Stimulated activated CD4-positive, alpha-beta T cell treated with anti-CD3 and anti-CD28 coated beads, TNF-alpha, amount 100 ng/mL, for 4 hours (primary cell): Measurements from ENCODE around the gene ARHGAP18.

Experiments used
- DNase-seq, 3 experiments: peaks; one replicate each; pipeline ENCODE4 v3.0.0-alpha.2; 2020; ENCODE audit warnings: low read depth in 3 of 3

ARHGAP18 gene

DNA sequence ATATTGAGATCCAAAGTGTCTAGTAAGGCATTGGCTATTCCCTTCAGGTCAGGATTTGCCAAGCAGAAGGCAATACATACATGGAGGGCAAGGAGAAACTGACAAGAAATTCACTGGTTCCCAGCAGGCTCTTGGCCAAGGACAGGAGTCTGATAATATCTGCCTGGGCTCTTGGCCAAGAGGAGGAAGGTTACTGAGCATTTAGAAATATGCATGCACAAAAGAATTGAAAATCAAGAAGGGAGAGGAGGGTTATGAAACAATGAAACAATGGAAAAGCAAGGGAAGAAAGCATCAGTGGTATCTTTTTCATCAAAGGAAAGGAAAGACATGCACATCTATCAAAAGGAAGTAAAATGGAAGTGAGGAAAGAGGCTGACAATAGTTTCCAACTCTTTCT lies 42.4 kb downstream of the ARHGAP18 start:
- DNase-seq, result no peak

DNA sequence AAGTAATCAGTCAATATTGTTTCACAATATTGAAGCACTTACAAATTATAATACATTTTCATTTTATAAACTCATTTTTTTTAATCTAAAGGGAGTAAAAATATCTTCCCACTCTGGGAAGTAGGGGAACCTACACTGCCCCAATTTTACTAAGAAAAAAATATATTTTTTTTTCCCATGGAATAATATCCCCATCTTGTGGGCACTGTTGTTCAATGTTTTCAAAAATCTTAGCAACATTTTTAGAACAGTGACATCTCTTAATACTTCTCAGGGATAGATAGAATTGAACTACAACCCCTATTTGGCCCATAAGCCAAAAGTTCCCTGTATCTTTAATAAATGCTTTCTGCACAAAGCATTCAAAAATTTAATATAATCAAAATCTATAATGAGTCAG lies 42.9 kb downstream of the ARHGAP18 start:
- DNase-seq, result no peak

DNA sequence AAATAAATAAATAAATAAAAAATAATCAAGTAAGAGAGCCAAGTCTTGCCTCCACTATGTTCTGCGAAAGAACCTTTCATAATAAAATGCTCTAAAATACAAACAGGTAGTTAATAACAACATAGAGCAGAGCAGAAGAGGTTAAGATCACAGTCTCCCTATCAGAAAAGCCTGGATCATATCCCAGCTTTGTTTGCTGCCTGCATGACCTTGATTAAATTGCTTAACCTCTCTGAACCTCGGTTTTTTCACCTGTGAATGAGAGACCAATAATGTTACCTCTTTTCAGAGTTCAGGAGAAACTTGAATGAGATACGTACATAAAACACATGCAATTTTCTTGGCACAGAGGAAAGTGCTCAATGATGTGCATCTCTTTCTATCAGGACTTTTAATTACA lies 44.4 kb downstream of the ARHGAP18 start:
- no peak for DNase-seq

GRCh38 chr6:129663531-129663930 lies 46.4 kb downstream of the ARHGAP18 start:
- no peak for DNase-seq

GRCh38 chr6:129662980-129663431 lies 47.0 kb downstream of the ARHGAP18 start:
- DNase-seq, result no peak

DNA sequence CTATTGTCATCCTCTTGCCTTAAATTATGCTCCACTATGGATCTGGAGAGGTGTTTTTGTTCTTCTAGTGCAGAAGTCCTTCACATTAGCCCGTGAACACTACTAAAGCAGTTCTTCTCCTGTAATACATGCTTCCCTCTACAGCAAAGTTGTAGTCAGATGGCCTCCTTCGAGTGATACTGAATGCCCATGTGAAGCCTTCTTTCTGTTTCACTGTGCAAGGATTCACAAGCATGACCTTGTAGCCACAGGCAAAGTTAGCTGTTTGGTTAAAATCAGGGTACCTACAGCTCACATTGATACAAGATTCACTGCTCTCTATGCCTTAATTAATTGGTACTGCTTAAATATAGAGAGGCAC lies 47.6 kb downstream of the ARHGAP18 start:
- no peak for DNase-seq

DNA sequence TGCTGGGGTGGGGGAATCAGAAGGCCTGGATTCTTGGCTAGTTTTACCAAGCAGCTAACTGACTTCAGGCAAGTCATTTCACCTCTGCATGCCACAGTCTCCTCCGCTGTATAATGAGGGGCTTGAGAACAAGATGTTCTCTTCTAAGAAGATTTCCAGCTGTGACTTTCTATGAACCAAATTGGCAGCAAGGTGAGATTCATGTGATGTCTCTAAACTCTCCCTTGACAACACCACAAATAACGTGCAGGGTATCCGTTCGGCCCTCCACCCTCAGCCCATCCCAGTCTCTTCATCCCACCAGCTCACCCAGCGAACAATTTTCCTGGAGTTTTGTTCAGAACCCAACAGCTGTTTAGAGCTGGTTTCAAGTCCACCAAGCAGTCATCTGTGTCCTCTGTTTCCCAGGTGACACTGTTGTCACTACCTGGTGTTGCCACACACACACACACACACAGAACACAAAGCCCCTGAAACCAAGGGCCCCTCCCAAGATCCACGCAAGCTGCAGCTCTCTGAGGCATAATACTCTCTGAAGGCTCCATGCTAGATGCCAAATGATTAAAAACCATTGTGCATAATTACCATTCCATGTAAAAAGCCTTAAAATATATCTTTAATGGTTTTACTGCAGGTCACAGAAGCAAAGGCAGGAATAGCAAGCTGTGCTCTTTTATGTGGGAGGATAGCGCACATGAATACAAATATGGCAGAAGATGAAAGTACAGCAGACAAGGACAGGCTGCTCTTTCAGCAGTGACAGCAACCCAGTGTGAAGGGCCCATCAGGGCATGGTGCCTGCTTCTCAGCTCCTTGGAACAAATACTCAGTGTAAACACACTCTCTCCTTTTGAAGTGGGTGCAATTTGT lies 48.2 kb downstream of the ARHGAP18 start:
- DNase-seq, result no peak

DNA sequence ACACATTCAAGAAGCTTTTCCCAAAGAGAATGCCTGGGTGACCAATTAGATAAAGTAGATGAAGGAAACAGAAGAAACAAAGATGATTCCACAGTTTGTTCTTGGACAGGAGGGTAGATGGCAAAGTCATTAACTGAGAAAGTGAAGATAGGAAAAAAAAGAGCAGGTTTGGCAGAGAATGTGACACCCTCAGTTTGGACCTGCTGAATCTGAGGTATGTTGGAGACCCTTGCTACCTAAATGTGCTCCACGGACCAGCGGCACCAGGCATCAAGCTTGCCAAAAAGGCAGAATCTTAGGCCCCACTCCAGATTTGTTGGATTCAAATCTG lies 49.7 kb downstream of the ARHGAP18 start:
- DNase-seq, result no peak

GRCh38 chr6:129659590-129660345 lies 50.2 kb downstream of the ARHGAP18 start:
- no peak for DNase-seq

DNA sequence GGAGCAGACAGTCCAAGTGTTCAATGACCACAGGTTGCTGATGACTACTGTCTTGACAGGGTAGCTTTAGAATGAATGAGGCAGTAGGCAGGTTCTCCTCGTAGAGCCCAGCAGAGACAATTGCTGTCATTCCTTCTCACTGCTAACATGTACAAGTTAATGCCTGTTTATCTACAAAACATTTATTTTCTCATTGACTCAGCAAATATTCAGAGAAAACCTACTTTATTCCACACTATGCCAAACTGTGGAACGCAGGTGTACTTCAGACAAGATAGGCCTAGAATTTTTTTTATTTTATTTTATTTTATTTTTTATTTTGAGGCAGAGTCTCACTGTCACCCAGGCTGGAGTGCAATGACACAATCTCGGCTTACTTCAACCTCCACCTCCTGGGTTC lies 50.8 kb downstream of the ARHGAP18 start:
- DNase-seq, result no peak

- no peak for DNase-seq
These were observed 52.5 kb downstream of the ARHGAP18 start for GRCh38 chr6:129657483-129657882.

DNA sequence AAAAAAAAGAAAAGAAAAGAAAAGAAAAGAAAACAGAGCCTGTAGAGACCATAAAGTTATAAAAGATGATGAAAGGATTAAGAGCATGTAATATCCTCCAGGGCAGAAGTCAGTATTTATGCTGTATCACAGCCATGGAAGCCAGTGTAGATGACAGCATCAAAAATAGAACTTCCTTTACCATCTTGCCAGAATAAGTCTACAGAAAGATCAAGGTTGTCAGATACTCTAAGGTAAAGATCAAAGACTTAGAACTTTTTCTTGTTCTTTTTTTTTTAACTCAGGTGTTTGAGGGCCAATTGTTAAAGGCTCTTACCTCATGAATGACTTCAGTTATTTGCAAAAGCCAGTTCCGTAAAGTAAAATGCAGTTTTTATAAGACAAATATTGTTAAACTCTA lies 54.6 kb downstream of the ARHGAP18 start:
- no peak for DNase-seq

GRCh38 chr6:129653746-129654145 lies 56.2 kb downstream of the ARHGAP18 start:
- DNase-seq, result no peak

DNA sequence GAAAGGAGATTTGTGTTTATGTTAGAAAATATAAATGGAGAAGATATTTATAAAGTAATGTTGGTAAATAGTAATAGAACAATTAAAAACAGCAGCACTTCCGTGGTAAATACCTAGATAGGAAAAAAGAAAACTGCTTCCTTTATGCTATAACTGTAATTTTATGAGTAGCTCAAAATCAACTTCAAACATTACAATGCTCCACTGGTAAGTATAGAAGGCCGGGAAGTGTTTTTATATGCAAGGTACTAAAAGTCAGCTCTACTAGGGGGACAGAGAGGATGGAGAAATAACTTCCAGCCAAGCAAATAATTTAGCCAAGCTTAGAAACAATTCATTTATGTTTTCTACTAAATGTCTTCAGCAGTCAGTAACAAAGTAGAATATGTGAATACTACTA lies 56.7 kb downstream of the ARHGAP18 start:
- DNase-seq, result no peak

- no peak for DNase-seq
These were observed 58.7 kb downstream of the ARHGAP18 start for GRCh38 chr6:129651291-129651691.

DNA sequence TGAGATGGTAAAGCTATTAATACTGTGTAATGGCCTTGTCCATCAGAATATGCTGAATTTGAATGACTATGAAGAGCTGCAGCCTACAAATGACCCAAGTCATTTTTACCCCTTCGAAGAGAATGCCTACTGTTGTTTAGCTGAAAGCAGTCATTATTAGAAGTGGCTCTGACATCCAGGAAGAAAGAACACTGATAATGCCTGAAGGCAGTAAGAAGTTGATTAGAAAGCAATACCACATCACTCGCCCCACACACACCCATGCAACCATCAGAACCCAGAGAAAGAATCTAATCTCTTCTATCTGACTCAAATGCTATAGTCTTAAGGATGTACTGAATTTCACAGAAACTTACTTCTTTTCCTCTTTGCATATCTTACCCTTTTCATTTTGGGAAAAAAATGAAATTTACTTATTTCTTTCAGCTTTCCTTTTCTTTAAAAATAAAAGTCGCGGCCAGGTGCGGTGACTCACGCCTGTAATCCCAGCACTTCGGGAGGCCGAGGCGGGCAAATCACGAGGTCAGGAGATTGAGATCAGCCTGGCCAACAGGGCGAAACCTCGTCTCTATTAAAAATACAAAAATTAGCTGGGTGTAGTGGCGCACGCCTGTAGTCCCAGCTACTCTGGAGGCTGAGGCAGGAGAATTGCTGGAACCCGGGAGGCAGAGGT lies 61.0 kb downstream of the ARHGAP18 start:
- DNase-seq, result no peak

DNA sequence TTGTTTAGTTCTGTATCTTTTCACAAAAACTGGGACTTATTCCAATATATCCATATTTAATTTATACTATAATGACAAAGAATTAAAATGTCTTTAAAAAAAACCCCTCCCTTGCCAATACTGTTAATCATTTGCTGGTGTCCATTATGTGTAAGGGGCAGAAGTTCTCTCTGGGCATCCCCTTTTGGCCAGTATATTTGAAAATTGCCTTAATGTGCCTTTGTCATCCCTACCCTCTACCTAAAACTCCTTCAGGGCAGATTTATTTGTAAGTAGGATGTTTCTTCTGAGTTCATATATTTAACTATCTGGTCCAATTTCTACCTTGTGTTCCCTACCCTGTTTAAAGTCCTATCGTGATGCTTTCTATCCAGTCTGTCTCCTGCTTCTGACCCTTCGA lies 62.9 kb downstream of the ARHGAP18 start:
- no peak for DNase-seq

DNA sequence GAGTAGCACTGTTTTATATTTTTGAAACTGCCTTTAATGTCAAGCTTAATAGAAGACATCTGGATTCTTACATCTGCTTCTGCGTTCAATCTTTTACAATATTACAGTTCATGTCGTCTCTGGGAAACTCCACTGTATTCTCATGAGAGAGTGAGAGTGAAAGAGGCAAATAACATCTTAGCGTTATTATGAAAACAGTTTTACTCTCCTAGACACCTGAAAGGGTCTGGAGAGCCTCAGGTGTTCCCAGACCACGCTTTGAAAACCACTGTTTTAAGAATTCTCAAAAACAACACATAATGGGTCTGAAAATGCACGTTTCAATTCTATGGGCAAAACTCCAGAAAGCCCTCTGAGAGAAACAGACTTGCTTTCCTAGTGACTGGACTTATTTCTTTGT lies 63.3 kb downstream of the ARHGAP18 start:
- DNase-seq, result no peak

GRCh38 chr6:129645830-129646579 lies 64.0 kb downstream of the ARHGAP18 start:
- no peak for DNase-seq

DNA sequence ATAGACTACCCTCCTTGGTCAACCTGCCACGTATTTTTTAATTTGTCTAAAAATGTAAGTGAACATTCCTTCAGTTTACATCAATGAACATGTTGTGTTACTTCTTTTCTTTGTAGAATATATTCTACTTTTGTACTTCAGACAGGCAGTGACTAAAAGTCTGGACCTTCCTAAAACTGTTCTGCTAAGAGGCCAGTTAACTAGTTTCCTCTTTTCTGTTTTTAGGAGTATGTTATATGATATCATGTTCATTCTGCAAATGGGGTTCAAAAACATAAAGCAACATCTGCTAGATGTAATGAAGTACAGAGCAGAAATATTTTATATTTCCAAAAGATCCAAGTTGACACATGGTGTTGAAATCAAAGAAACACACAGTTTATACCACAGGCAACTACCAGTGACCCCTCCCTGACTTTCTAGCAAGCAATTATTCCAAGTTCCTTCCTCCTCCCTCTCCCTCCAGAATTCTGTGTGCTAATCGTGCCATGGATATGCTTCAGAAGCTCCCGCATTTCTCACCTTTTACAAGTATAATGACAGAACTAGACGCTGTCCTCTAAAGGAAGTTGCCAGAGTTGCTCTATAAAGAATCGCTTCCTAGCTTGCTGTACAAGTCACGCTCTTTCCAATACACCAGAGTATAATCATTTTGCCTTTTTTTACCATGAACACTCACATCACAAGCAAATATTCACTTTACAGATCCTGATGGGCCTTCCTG lies 64.7 kb downstream of the ARHGAP18 start:
- no peak for DNase-seq

DNA sequence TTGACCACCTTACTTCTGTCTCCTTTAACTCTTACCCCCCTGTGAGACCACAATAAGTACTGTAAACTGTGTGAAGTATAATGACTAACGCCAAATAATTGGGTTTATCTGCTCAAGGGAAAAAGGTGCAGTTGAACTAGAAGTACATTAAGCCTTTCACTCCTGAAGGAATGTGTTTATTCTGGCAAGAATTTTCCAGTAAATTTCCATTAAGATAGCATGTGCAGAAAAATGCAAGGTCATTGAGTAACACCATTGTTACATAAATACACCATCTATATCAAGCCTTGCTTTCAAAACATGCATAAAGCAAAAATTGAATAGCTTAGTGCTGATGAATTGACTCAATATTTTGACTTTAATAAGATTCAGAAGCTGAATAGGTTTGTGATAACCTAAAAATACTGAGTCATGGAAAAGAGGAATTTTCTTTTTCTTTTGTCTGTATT lies 65.4 kb downstream of the ARHGAP18 start:
- DNase-seq, result no peak
